HG03442 (cell line): ENCODE measurements around the gene RNF150.
"Not testable (repeated sequence)": the region's sequence is repeated elsewhere in the genome, so short reads cannot be mapped to it uniquely, and the experiment has no call there.

Experiments used
- ATAC-seq: cut with Tn5 transposase; IDR thresholded peaks from one replicate; pipeline ENCODE4 v1.9.1; 2021; ENCODE audit warnings: mild to moderate bottlenecking, moderate library complexity; ENCODE audit not compliant: unreplicated experiment

The RNF150 gene

DNA sequence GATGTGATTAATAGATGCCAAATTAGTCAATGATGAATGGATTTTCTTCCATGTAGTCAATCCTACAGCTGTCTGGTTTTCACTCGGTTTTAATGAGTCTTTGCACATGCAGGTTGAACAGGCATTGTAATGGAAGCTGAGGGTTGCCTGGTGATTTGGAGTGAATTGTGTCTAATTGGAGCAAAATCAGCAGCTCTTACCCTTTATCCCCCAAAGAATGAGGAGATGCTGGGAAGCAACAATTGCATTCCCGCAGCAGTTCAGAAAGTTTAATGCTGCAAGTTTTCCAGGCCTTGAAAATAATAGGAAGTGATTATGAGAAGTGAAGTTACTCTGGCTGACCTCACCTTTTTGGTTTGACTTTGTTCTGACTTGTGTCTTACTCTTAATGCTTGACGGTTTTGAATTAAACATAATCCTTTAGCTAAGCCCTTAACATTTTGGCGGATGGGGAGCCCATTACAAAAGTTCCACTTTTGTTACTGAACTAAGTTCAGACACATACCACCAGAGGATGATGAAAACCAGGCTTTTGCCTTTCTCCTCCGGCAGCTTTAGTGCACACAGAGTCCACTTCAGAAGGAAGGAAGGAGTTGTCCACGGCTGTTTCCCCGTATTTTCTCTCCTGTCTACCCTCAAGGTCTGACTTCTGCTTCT, 298.3 kb downstream of the RNF150 start:
- ATAC-seq = no peak

DNA sequence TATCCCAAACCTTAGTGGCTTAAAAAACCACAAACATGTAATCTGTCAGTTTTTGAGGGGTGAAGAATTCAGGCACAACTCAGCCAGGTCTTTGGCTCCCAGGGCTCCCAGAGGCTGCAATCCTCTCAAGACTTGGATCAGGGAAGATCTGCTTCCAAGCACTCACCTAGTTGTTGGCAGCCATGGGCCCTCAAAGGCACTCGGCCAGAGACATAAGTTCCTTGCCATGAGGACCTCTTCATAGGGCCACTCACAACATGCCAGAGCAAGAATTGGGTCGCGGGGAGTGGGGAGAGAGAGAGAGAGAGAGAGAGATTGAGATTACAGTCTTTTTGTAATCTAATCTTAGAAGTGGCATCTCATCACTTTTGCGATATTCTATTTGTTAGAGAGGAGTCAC, 300.0 kb downstream of the RNF150 start:
- ATAC-seq = no peak

DNA sequence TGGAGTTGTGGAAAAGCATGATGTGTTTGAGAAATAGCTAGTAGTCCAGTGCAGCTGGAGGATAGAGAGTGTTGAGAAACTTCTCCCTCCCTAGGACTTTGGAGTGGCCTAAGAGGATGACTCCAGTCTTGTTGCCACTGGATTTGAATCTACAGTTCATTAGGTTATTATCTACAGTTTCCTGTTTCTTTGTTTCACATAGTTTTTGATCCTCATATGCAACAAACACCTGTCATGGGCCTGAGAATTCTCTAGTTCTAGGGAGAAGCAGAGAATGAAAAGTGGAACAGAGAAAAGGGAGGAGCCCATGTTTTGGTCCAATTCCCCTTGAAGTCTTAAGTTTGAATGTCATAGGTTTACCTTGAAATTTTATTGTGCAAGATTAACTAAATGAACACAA, 303.4 kb downstream of the RNF150 start:
- peak; percentile 76 for ATAC-seq

DNA sequence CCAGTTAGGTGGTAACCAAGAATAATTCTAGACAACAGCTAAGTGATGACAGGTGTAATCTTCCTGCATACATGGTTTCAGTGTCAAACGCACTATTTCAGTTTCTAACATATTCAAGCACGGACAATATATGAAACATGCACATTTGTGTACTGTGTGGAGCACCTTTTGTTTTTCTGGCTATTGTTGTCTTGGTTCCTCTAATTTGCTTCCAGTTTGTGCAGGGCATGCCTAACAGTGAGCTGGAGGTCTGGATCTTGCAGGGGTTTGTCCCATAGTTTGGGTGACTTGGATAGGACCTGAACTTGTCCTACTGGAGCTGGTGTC, 306.6 kb downstream of the RNF150 start:
- ATAC-seq = peak; percentile 75

DNA sequence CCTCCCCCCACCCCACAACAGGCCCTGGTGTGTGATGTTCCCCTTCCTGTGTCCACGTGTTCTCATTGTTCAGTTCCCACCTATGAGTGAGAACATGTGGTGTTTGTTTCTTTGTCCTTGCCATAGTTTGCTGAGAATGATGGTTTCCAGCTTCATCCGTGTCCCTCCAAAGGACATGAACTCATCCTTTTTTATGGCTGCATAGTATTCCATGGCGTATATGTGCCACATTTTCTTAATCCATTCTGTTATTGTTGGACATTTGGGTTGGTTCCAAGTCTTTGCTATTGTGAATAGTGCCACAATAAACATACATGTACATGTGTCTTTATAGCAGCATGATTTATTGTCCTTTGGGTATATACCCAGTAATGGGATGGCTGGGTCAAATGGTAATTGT, 312.7 kb downstream of the RNF150 start:
- ATAC-seq = not testable (repeated sequence)

DNA sequence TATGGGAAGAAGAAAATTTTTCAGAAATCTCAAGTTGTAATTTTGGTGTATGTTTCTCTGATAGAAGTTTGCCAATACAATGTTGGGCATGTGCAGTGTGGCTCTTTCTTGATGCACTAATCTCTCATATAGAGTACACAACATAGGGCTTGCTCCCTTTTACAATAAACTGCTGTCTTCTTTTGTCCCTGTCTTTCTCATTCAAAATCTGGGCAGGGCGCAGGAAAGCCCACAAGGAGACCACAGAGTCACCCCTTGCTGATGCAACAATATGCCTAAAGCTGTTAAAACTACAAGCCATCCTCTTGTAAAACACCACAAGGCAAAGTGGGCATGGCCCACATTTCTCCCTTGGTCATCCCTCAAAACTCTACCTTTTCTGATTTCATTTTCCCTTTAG, 313.7 kb downstream of the RNF150 start:
- ATAC-seq = no peak

DNA sequence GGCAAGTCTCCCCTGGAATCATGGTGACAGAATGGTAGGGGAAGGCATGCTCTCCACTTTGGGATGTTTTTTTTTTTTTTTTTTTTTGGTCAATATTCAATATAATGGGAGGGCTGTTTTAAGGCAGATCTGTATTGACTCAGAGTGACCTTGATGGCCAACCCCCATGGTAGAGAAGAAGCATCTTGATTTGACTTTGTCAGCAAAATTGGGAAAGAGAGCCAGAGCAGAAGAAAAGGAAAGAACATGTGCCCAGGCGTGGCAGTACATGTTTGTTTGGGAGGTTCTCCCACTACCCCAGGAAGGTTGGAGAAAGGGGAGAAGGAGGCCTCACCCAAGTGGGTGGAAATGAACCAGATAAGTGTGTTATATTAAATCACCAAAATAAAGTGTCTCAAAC, 314.8 kb downstream of the RNF150 start:
- ATAC-seq = no peak

DNA sequence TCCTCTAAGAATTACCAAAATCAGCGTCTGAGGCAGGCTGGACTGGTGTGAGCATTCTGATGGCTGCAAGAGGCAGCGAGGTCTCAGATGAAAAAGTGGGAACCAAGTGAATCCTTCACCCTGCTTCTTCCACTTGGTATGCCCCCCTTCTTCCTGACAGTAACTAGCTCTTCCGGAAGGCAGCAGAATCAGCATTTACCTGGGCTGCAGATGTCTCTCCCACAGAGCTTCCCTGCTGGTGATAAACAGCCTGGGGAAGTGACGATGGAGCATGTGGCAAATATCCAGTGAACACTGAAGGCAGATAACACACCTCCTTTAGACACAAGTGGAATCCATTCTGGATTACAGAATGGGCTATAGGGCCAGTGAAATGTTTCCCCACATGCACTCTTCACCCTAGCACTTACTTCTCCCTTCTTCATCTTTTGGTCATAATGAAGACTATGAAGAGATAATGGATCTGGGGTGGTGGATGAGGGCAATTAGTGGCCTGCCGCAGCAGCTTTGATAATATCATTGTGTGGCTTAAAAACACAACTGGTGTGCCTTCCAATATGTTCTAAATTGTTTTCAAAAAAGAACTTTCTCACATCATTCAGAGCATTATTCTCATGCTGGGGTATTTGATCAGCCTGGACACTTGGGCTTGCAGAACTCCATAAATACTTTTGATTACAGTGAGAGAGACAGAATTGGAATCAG, 316.3 kb downstream of the RNF150 start:
- ATAC-seq = no peak

DNA sequence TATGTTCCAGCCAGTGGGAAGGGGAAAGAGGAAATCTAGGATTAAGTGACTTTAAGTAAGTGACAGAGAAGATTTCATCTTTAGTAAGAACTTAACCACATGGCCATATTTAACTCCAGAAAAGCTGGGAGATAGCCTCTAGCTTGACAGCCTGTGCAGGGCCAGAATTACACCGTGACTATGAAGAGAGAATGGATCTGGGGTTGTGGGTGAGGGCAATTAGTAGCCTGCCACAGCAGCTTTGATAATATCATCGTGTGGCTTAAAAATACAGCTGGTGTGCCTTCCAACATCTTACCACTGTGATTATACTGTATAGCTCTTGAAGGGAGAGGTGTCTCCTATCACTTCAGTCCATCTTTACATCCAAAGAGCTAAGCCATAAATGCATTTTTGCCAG, 319.5 kb downstream of the RNF150 start:
- no peak for ATAC-seq

DNA sequence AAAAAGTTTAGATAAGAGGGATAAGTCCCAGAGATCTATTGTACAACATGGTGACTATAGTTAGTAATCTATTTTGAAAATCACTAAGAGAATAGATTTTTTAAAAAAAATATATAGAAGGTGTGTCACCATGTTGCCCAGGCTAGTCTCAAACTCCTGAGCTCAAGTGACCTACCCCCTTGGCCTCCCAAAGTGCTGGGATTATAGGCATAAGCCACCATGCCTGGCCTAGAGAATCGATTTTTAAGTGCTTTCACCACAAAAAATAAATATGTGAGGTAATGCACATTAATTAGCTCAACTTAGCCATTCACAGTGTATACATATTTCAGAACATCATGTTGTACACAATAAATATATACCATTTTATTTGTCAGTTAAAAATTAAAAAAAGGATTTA, 320.4 kb downstream of the RNF150 start:
- ATAC-seq = no peak

DNA sequence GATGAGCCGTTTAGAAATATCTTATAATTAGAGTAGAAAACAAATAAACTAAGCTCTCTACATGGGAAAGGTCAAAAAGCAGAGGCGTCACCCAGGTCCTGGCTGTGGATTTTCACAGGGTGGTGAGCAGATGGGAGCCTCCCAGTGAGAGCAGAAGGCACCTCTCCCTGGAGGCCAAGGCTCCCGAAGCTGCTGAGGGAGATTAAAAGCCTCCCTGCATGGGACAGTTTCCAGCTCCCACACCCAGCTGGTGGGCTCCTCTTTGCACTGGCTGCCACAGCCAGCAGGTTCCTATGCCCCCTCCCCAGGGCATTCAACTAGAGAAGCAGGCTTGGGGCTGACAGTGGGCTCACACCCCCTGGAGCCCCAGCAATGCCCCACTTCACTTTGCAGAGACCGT, 321.8 kb downstream of the RNF150 start:
- ATAC-seq = no peak

DNA sequence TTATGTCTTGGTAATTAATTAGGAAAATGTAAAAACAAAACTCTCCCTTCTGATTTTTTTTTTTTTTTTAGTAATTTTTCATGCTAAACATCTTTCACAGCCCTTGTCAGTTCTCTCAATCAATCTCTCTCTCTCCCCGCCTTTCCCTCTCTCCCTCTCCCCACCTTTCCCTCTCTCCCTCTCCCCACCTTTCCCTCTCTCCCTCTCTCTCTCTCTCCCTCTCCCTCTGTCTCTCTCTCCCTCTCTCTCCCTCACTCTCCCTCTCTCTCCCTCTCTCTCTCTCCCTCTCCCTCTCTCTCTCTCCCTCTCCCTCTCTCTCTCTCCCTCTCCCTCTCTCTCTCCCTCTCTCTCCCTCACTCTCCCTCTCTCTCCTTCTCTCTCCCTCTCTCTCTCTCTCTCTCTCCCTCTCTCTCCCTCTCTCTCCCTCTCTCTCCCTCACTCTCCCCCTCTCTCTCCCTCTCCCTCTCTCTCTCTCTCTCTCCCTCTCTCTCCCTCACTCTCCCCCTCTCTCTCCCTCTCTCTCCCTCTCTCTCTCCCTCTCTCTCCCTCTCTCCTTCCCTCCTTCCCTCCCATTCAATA, 322.6 kb downstream of the RNF150 start:
- not testable (repeated sequence) for ATAC-seq
